PC-9 (cell line): ENCODE results near the gene TSHZ3.

Source experiments
- EZH2 ChIP-seq: fragments of 200-600 bp; sonication (generic); IDR thresholded peaks from 2 replicates; pipeline ENCODE4 v1.8.0; 2017; ENCODE audit warnings: antibody characterized with exemption, low read depth
- TF ChIP-seq, protein P1 (sequence below): fragments of 200-600 bp; sonication (generic); conservative IDR thresholded peaks from 2 replicates; pipeline ENCODE4 v1.6.1; 2017; ENCODE audit warnings: mixed run types, antibody characterized with exemption, mild to moderate bottlenecking, moderate library complexity

DNA sequence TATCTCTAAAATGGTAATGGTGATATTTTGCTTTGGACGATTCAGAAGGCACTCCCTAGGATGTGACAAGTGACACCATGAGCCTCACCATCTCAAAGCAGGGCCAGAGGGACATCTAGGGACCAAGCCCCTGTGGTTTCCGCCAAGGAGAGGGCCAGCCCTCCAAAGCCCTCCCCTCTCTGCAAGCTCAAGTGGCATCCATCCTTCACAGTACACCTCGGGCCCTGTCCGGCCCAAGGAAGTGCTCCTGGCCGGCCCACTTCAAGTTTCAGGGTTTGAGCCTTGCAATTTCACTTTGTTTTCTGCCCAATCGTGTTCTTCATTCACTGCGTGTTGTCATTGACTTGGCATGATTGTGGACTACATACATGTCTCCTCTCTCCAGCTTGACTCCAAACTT, 82.5 kb downstream of the TSHZ3 start:
- TF ChIP-seq, protein P1, sequence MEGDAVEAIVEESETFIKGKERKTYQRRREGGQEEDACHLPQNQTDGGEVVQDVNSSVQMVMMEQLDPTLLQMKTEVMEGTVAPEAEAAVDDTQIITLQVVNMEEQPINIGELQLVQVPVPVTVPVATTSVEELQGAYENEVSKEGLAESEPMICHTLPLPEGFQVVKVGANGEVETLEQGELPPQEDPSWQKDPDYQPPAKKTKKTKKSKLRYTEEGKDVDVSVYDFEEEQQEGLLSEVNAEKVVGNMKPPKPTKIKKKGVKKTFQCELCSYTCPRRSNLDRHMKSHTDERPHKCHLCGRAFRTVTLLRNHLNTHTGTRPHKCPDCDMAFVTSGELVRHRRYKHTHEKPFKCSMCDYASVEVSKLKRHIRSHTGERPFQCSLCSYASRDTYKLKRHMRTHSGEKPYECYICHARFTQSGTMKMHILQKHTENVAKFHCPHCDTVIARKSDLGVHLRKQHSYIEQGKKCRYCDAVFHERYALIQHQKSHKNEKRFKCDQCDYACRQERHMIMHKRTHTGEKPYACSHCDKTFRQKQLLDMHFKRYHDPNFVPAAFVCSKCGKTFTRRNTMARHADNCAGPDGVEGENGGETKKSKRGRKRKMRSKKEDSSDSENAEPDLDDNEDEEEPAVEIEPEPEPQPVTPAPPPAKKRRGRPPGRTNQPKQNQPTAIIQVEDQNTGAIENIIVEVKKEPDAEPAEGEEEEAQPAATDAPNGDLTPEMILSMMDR, result no peak
- TF ChIP-seq EZH2, result no peak
